ENCODE results near the gene PRKAR1B.

- TF ChIP-seq CTCF (conservative IDR thresholded peaks at IDR 0.05; ENCODE audit: low read length), result no peak
- TF ChIP-seq EZH2phosphoT487 (IDR thresholded peaks at IDR 0.05; ENCODE audit: borderline replicate concordance, low read depth, low read length), result no peak
Observed at GRCh38 chr7:641269-641671, 85.8 kb downstream of the PRKAR1B start.
